Effector memory CD8-positive, alpha-beta T cell (primary cell): ENCODE measurements around the gene ACOT13.
"Not testable (repeated sequence)": the region's sequence is repeated elsewhere in the genome, so short reads cannot be mapped to it uniquely, and the experiment has no call there.

Source experiments
- ATAC-seq: fragments of 150-1000 bp; cut with Tn5 transposase; replicated peaks from 2 replicates; pipeline ENCODE4 v1.10.0; 2021; ENCODE audit warnings: mild to moderate bottlenecking, moderate library complexity
- DNase-seq, 3 experiments: peaks; one replicate each; pipeline ENCODE4 v3.0.0; 2021
- H3K27ac Mint-ChIP-seq, 2 donors: one replicate each; pipeline ENCODE4 v1.8.0; 2022; ENCODE audit warnings: mild to moderate bottlenecking in 2 of 2, mixed read lengths in 2 of 2, moderate library complexity in 2 of 2
- H3K27me3 Mint-ChIP-seq, 2 donors: one replicate each; pipeline ENCODE4 v1.8.0; 2022; ENCODE audit warnings: mixed read lengths in 2 of 2
- H3K36me3 Mint-ChIP-seq: one replicate; pipeline ENCODE4 v1.8.0; 2022; ENCODE audit warnings: mild to moderate bottlenecking, moderate library complexity, mixed read lengths; ENCODE audit not compliant: insufficient read depth
- H3K4me1 Mint-ChIP-seq, 2 donors: one replicate each; pipeline ENCODE4 v1.8.0; 2022; ENCODE audit warnings: low read depth in 2 of 2, mixed read lengths in 2 of 2
- H3K4me3 Mint-ChIP-seq, 2 donors: one replicate each; pipeline ENCODE4 v1.8.0; 2022; ENCODE audit warnings: mild to moderate bottlenecking in 2 of 2, mixed read lengths in 2 of 2, moderate library complexity in 2 of 2
- H3K9me3 Mint-ChIP-seq, 2 donors: one replicate each; pipeline ENCODE4 v1.8.0; 2022; ENCODE audit warnings: mixed read lengths in 2 of 2

Gene ACOT13

DNA sequence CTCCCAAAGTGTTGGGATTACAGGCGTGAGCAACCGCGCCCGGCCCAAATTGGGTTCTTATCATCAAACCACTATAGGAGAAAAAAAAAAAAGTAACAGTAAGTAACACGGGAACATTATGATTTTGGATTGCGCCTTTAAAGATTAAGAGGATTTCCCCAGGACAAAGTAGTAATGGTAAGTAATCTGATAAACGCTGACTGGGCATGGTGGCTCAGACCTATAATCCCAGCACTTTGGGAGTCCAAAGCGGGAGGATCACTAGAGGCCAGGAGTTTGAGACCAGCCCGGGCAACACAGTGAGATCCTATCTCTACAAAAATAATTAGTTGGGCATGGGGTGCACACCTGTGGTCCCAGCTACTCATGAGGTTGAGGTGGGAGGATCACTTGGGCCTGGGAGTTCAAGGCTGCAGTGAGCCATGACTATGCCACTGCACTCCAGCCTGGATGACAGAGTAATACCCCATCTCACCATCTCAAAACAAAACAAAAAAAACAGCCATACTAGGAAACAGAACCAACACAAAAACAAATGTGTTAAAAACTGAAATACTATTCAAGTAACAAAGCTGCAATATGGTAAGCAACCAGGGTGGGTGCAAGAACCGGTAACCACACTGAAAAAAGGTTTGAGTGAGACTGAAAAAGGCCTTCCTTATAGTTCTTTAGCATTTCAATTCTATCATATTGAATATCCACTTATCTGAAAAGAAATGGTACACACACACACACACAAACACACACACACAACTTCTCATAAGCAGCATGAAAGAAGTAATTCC lies 43.8 kb downstream of the ACOT13 start:
- Mint-ChIP-seq H3K36me3 (peaks cover 97% of the 10 kb centered on the region), H3K27me3 (no peaks in the 10 kb centered on the region), H3K9me3 (no peaks in the 10 kb centered on the region), H3K27ac (peak overlapping the region; percentile 49 to 87), H3K4me3 (peak overlapping the region in 1 of 2 donors; percentile 59), H3K4me1 (peaks cover 29 to 54% of the 10 kb centered on the region in 2 donors)
- ATAC-seq (peak; percentile 41), DNase-seq (no peak)

DNA sequence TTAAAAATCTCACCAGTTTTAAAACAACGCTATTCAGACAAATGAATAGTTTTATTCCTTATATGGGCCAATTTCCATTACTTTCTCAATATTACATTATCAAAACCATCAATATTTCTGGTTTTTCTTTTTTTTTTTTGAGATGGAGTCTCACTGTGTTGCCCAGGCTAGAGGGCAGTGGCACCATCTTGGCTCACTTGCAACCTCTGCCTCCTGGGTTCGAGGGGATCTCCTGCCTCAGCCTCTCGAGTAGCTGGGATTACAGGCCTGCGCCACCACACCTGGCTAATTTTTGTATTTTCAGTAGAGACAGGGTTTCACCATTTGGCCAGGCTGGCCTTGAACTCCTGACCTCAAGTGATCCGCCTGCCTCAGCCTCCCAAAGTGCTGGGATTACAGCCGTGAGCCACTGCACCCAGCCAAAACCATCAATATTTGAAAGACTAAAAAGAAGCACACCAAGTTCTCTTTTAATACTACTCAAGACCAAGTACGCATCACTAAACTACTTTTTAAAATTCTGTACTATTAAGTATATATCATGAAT lies 49.8 kb downstream of the ACOT13 start:
- not testable (repeated sequence) for H3K9me3 Mint-ChIP-seq, H3K27me3 Mint-ChIP-seq, DNase-seq, ATAC-seq
- H3K4me1 Mint-ChIP-seq = peaks cover 46 to 79% of the 10 kb centered on the region in 2 donors
- H3K4me3 Mint-ChIP-seq = peak overlapping the region; percentile 99 to 100
- H3K36me3 Mint-ChIP-seq = peaks cover 99% of the 10 kb centered on the region
- peak overlapping the region; percentile 100 for H3K27ac Mint-ChIP-seq

DNA sequence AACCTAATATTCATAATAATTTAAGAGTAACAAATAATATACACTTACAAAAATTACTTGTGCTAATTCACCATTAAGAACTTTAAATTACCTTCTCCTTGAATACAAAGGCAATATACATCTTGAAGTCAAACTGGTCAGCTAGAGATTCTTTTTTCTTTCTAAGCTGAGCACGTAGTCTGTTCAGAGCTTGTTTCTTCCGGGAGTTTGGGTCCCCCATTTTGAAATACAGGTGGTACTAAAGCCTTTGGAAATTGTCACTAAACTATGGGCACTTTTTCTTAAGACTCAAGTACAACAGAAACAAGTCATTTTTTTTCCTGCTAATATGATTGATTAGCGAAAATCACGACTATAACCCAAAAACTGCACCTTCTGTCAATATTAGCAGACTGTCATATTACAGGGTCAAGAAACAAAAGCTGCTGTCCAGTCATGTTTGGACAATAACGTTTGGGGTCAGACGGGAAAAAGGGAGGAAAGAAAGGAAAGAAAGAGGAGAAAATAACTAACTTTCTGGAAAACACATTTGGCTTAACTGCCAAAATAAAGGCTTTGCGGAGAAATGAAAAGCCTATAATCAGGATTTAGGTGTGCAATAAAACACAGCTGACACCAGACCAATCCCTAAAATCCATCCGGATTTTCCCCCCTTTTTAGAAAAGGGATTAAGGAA lies 51.7 kb downstream of the ACOT13 start:
- H3K9me3 Mint-ChIP-seq = no peaks in the 10 kb centered on the region
- peaks cover 38 to 62% of the 10 kb centered on the region in 2 donors for H3K4me1 Mint-ChIP-seq
- peaks cover 83% of the 10 kb centered on the region for H3K36me3 Mint-ChIP-seq
- ATAC-seq (no peak), DNase-seq (no peak)
- H3K27me3 Mint-ChIP-seq = no peaks in the 10 kb centered on the region
- H3K4me3 Mint-ChIP-seq = peak overlapping the region; percentile 99 to 100
- peak overlapping the region; percentile 100 for H3K27ac Mint-ChIP-seq

DNA sequence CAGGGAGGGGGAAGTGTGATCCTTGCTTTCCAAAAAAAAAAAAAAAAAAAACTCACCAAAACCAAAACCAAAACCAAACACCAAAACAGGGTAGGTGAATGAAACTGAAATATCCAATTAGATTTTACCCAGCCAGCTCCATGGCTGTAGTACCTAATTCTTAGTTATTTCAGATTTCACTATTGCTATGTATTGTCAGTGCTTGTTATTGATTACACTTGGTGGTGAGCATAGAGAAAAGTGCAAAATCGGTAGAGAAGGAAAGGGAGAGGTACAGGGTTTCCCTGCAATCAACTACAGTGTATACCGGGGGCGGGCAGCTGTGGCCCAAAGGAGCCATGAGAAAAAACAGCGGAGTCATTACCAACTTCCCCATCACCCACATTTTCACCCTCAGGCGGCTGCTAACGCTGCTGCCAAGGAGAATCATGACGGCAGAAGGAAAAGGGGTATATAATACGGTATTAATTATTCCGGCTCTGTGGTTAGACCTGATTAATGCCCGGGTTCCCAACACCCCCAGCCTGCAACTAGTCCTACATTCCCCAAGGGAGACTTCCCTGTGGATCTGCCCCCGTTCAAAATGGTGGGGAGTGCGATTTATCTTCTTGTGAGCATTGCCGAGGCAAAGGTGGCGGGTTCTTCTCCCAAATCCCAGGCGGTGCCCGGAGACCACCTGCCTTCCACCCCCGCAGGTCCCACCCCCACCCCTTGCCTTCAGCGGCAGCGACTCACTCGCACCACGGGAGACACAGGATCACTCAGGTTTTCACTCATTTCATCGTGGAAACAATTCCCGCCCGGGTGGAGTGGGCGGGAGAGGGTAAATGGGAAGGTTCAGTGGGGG lies 52.5 kb downstream of the ACOT13 start, which contains the start of gene C6orf62:
Gene C6orf62, minus strand, starts transcription at position 30 of the 847 bp plus-strand sequence. CDS start 486 bp downstream, outside the sequence.
- Mint-ChIP-seq H3K4me1 (peaks cover 33 to 56% of the 10 kb centered on the region in 2 donors), H3K27me3 (no peaks in the 10 kb centered on the region), H3K4me3 (peak within 1 kb of the TSS; percentile 99 to 100), H3K9me3 (no peaks in the 10 kb centered on the region), H3K27ac (peak within 1 kb of the TSS; percentile 100), H3K36me3 (peaks cover 75% of the 10 kb centered on the region)
- ATAC-seq = no peak
- peak; percentile 36 to 47 (median 38) for DNase-seq

DNA sequence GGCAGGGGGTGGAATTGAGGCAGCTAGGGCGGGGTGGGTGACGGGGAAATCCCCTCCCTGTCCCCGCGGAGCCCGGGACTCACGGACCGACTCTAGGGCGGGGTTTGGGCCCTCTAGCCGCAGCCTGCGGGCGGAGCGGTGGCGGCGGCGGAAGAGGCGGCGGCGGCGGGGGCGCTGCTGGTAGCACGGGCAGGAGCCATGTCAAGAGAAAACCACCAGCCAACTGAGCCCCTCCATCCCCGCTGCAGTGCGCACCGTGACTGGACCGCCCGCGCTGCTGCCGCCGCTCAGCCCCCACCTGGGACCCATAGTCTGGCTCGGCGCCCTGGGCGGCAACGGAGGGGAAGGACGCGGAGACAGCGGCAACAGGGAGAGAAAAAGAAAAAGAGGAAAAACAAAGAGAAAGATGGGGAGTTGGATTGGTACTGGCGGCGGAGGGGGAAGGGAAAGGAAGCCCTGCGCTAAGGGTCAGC lies 53.3 kb downstream of the ACOT13 start:
- Mint-ChIP-seq H3K4me3 (peak overlapping the region; percentile 99 to 100), H3K9me3 (no peaks in the 10 kb centered on the region), H3K4me1 (peaks cover 28 to 49% of the 10 kb centered on the region in 2 donors), H3K36me3 (peaks cover 67% of the 10 kb centered on the region), H3K27ac (peak overlapping the region; percentile 100), H3K27me3 (no peaks in the 10 kb centered on the region)
- peak; percentile 30 for ATAC-seq
- peak; percentile 58 to 82 (median 73) for DNase-seq

DNA sequence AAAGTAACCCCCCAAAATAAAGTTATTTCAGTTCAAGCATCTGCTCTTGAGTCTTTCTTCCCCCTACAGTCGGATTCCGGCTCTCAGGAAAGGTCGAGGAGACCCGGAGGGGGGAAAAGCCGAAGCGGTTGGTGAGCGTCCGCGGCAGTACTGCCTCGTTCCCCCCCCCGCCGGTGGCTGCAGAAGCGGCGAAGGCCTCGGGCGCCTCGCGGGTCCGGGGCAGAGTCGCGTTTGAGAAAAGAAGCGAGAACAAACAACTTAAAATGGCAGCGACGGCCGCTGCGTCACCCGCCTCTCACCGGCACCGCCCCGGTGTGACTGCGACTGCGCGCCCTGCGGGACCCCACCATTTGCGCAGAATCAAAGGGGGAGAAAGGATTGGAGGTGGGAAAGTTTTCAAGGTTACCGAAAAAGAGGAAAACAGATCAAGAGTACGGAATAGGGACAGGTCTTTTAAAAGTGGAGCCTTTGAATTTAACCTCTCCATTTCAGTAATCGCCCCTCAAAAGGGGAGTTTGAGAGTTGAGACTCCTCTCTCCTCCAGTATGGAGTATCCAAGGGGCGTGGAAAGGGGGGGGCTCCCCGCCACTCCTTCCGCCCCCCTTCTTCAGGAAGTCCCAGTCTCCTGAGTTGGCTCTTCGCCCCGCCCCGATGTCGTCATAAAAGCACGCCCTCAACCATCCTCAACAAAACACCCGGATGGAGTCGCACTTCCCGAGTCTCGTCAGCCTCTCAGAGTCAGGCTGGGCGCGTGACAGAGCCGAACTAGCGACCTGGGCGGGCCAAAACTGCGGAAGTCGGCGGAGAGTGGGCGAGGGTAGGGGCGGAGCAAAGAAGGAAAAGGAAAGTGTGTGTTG lies 54.0 kb downstream of the ACOT13 start:
- Mint-ChIP-seq H3K9me3 (no peaks in the 10 kb centered on the region), H3K4me1 (peaks cover 24 to 43% of the 10 kb centered on the region in 2 donors), H3K4me3 (peak overlapping the region; percentile 99 to 100), H3K27me3 (no peaks in the 10 kb centered on the region), H3K36me3 (peaks cover 60% of the 10 kb centered on the region), H3K27ac (peak overlapping the region; percentile 100)
- DNase-seq (peak; percentile 99 to 100 (median 100)), ATAC-seq (peak; percentile 78)

DNA sequence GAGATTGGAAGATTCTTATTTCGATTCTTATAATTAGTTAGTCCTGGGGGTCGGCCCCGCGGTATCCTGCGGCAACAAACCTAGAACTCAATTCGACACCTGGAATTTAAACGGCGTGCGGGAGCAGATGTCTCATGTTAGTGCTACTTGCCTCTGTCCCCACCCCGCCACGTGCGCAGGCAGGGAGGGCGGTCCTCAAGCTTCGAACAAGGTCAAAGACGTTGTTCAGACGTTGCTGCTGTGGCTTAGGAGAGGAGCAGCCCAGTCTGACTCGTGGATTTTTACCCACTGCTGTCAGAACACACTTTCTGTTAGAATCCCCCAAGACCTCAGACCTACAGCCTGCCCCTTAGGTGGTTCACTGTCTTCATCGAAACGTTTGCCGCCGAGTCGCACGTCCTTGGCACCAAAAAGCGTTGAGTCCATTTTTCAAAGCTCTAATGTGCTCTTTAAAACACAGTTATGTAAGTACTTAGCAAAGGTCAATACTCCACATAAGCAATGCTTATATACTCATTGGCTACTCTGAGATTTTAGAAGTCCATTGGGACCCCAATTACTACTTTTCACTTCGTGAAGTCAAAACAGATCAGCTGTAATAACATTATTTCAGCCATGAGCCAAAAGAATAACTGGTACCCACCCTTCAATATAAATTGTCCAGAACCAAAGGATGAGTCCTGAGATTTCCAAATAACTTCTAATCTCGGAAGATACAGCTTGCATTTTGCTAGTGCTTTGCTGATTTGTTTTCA lies 54.8 kb downstream of the ACOT13 start:
- H3K9me3 Mint-ChIP-seq = no peaks in the 10 kb centered on the region
- H3K36me3 Mint-ChIP-seq = peaks cover 52% of the 10 kb centered on the region
- H3K27ac Mint-ChIP-seq = peak overlapping the region; percentile 100
- peak overlapping the region; percentile 99 to 100 for H3K4me3 Mint-ChIP-seq
- H3K4me1 Mint-ChIP-seq = peaks cover 21 to 35% of the 10 kb centered on the region in 2 donors
- ATAC-seq (peak; percentile 64), DNase-seq (peak in 1 of 3 experiments; percentile 86)
- H3K27me3 Mint-ChIP-seq = no peaks in the 10 kb centered on the region

DNA sequence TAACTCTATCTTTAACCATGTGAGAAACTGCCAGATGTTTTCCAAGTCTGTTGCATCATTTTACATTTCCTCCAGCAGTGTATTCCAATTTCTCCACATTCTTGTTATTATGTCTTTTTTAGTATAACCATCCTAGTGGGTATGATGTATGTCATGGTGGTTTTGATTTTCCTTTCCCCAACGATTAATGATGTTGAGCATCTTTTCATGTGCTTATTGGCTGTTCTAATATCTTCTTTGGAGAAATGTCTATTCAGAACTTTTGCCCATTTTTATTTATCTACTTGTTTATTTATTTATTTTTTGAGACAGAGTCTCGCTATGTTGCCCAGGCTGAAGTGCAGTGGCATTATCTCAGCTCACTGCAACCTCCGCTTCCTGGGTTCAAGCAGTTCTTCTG lies 56.4 kb downstream of the ACOT13 start:
- DNase-seq = no peak
- ATAC-seq = no peak
- H3K9me3 Mint-ChIP-seq = no peaks in the 10 kb centered on the region
- H3K36me3 Mint-ChIP-seq = peaks cover 36% of the 10 kb centered on the region
- H3K4me1 Mint-ChIP-seq = peaks cover 10 to 18% of the 10 kb centered on the region in 2 donors
- H3K4me3 Mint-ChIP-seq = no peak overlapping the region
- no peak overlapping the region for H3K27ac Mint-ChIP-seq
- peaks cover 0 to 2% of the 10 kb centered on the region in 2 donors for H3K27me3 Mint-ChIP-seq

DNA sequence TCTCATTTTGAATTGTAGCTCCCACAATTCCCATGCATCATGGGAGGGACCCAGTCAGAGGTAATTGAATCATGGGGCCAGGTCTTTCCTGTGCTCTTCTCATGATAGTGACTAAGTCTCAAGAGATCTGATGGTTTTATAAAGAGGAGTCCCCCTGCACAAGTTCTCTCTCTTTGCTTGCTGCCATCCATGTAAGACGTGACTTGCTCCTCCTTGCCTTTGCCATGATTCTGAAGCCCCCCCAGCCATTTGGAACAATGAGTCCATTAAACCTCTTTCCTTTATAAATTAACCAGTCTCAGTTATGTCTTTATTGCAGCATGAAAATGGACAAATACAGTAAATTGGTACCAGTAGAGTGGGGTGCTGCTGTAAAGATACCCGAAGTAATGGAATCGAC lies 63.8 kb downstream of the ACOT13 start:
- not testable (repeated sequence) for H3K27ac Mint-ChIP-seq, H3K4me3 Mint-ChIP-seq, DNase-seq, ATAC-seq, H3K4me1 Mint-ChIP-seq, H3K9me3 Mint-ChIP-seq, H3K36me3 Mint-ChIP-seq
- peaks cover 6 to 20% of the 10 kb centered on the region in 2 donors for H3K27me3 Mint-ChIP-seq

DNA sequence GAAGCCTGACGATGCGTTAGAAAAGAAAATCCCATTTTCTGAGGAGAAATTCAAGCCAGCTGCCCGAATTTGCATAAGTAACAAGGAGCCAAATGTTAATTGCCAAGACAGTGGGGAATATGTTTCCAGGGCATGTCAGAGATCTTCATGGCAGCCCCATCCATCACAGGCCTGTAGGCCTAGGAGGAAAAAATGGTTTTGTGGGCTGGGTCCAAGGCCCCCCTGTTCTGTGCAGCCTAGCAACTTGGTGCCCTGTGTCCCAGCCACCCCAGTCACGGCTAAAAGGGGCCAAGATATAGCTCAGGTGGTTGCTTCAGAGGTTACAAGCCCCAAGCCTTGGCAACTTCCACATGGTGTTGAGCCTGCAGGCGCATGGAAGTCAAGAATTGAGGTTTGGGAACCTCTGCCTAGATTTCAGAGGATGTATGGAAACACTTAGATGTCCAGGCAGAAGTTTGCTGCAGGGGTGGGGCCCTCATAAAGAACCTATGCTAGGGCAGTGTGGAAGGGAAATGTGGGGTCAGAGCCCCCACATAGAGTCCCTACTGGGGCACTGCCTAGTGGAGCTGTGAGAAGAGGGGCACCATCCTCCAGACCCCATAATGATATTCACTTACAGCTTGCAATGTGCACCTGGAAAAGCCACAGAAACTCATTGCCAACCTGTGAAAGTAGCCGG lies 64.7 kb downstream of the ACOT13 start:
- H3K27ac Mint-ChIP-seq, H3K4me1 Mint-ChIP-seq, H3K9me3 Mint-ChIP-seq, ATAC-seq, DNase-seq, H3K36me3 Mint-ChIP-seq, H3K4me3 Mint-ChIP-seq: not testable (repeated sequence)
- peaks cover 6 to 27% of the 10 kb centered on the region in 2 donors for H3K27me3 Mint-ChIP-seq

DNA sequence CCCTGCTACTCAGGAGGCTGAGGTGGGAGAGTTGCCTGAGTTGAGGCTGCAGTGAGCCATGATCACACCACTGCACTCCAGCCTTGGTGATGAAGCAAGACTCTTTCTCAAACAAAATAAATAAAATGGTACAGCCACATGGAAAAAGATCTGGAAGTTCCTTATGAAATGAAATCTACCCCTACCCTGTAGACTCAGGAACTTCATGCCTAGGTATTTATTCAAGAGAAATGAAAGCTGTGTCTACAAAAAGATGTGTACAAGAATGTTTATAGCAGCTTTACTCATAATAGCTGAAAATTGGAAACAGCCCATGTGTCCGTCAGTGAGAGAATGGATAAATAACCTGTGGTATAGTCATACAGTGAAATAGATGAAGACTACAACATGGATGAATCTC lies 67.3 kb downstream of the ACOT13 start:
- Mint-ChIP-seq H3K27ac (no peak overlapping the region), H3K4me3 (no peak overlapping the region), H3K27me3 (peaks cover 6 to 20% of the 10 kb centered on the region in 2 donors), H3K36me3 (peaks cover 4% of the 10 kb centered on the region), H3K4me1 (no peaks in the 10 kb centered on the region), H3K9me3 (peaks cover 5 to 7% of the 10 kb centered on the region in 2 donors)
- DNase-seq = no peak
- no peak for ATAC-seq
